ENCODE results near the gene PTTG1IP.

Gene PTTG1IP

DNA sequence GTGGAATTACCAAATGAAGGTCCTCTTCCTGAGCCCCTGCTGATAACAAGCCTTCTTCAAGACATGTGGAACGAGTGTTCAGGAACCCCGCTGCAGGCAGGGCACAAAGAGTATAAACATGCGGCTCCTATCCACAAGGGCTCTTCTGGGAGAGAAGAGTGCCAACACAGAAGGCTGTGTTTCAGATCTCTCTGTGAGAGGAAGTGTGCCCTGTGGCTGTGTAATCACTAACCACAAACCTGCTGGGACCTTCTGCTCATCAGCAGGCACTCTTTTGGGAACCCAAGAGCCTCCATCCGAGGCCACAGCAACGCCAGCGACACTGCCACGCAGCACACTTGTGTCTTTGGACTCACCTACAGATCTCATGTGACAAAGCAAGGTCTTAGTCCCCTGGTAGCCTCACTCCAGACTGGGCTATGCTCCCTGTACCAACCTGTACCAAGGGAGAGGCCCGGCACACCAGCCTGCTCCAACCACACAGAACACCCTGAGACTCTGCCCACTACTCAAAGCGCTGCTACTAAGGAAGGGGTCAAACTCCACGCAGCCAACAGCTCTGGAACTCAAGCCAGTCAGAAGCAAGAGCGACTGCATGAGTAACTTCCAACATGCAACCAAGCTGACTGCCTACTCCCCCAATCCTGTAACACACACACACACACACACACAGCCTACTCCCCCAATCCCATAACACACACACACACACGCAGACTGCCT, 7.8 kb downstream of the PTTG1IP start:
- no peak for DNase-seq (ENCODE audit: low spot score)

DNA sequence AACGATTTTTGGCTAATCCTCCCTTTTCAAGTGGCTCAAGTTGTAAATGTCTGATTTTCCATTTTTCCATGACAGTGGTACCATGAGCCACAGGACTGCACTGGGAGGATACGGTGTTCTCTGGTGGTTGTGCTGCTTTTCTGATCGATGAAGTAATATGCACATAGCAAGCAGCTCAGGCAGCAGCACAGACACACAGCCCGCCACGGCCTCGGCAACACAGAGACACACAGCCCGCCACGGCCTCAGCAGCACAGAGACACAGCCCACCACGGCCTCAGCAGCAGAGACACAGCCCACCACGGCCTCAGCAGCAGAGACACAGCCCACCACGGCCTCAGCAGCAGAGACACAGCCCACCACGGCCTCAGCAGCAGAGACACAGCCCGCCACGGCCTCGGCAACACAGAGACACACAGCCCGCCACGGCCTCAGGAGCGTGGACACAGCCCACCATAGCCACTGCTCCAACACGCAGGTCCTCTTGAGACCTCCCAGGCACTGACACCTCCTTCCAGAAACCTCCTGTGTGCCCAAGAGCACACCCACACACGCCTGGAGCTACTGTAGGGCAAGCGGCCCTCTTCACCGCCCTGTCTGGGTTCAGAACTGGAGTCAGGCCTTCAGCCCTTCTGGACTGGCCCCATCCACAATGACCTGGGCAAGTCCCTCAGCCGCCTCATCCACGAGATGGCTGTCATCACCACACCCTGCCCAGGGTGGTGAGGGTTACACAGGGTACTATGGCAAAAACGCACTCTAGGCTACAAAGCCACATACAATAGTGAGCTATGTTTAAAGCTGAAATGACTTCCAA, 10.4 kb downstream of the PTTG1IP start:
- no peak for DNase-seq (ENCODE audit: low spot score)

DNA sequence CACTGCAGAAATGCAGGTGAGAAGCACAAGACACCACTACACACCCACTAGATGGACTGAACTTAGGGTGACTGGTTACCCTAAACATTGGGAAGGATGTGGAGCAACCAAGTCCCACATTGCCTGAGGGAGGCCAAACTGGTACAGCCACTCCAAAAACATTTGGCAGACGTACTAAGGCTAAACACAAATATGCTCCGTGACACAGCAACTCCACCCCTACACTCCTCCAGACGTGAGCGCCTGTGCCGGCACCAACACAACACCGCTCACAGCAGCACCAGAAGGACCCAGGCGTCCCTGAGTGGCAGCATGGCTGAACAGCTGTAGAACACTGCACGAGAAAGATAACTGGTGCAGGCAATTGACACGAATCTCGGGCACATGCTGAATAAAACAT, 14.7 kb downstream of the PTTG1IP start:
- no peak for DNase-seq (ENCODE audit: low spot score)

DNA sequence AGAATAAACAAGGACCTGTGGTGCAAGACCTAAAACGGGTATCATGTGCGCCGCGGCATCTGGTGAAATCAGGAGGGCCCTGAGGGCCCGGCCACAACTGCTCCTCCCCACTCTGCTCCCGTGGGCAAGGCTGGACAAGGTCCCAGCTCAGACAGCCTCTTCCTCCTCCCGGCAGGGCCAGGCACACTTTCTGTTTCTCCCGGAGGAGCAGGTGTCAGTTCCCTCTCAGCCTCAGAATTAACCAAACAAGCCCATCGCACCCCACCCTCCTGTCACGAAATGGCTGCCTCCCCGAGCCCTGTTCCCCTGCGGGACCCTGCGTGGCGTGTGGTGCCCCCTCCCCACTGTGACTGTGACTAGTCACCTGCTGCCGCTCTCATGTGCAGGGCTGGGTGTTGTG, 15.2 kb downstream of the PTTG1IP start:
- no peak for DNase-seq (ENCODE audit: low spot score)

DNA sequence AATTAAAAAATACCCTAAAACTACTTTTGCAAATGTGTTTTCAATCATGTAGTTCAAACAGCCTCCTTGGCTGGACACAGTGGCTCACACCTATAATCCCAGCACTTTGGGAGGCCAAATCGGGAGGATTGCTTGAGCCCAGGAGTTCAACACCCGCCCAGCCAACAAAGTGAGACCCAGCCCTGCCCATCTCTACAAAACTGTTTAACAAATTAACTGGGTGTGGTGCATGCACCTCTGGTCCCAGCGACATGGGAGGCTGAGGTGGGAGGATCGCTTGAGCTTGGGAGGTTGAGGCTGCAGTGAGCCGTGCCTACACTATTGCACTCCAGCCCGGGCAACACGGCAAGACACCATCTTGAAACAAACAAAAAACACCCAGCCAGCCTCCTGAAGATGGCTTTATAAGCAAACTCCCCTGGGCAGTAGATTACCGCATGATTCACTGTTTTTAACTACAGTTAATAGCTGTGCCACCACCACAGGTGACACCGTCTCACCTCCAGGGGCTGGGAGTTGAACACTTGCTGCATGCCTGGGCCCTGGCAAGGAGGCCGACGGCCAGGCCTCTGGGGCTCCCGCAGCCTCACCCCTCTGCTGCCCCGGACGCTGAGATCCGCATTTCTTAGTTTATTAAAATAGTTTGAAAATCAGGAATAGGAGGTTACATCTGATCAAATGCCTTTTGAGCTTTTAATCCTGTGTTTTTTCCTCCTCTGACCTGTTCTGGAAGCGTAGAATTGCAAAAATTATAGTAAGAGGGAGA, 16.2 kb downstream of the PTTG1IP start:
- DNase-seq (ENCODE audit: low spot score): no peak

DNA sequence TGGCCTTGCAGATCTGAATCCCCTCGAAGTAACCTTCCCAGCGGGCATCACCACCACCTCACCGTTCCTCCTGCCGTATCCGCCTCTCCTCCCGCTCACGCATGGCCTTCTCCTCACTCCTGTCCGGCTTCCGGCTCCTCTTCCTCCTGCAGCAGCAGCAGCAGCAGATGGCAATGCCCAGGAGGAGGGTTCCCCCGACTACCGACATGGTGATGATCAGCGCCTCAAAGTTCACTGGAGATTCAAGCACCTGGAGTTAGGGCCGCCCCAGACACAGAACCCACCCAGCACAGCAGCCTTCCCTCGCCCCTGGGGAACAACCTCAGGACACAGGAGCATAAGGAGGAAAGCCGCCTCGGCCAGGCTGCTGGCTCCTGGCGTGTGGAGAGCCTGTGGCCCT, 17.4 kb downstream of the PTTG1IP start:
- DNase-seq (ENCODE audit: low spot score): no peak

DNA sequence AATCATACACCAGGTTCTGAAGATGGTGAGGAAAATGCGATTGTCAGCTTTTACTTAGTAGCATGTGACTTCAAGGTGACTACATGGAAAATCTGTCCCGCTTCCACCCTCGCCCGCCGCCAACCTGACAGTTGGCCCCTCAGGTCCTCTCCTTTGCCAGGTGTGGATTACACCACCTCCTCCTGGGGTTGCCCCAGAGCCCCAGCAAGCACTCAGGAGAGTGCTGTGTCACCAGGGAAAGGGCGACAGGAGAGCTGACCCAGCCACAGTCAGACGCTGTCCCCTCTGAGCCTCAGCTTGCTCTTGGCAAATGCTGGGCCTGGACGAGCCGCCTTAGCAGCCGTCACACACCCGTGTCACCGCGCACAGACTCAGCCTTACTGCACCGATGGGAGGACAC, 17.9 kb downstream of the PTTG1IP start:
- DNase-seq (ENCODE audit: low spot score): no peak

DNA sequence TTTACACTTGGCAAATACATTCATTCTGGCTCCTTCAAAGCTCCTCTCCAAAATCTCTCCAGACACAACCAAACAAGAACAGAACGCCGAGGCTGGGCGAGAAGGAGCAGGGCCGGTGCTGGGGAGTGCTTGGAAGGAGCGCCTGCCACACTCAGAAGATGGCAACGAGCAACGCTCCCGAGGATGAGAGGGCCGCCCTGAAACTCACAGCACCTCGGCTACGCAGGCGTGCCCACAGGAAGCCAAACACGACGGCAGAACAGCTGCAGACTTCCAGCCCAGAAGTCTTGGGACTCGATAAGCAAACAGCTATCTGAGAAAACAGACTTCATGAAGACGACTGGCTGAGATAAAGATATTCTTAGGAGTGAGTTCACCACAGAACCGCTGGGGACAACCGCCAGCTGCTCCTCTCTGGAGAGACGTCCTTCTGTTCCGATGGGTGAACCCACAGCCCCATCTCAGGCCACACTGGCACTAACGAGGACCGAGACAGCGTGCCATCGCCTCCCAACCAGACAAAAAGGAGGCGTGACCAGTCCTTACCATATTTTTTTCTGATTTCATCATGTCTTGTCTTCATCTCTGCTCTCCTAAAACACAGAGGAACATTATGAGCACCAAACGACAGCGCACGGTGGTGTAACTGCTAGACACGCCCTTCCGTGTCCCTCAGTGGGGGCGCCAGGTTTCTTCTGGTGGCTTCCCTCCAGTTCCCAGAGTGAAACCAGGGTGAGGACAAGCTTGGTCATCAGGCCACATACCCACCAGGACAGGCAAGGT, 18.6 kb downstream of the PTTG1IP start:
- DNase-seq (ENCODE audit: low spot score): no peak

DNA sequence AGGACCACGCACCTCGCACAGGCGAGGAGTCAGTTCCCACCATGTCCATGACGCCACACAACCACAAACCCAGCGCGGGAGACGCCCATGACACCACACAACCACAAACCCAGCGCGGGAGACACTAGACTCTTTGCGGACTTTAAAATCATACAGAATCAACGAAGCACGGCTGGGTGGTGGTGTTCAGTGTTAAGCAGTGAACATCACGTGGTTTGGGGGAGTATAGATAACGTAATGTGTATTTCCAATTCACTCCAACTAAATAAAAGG, 19.2 kb downstream of the PTTG1IP start:
- DNase-seq (ENCODE audit: low spot score): no peak

DNA sequence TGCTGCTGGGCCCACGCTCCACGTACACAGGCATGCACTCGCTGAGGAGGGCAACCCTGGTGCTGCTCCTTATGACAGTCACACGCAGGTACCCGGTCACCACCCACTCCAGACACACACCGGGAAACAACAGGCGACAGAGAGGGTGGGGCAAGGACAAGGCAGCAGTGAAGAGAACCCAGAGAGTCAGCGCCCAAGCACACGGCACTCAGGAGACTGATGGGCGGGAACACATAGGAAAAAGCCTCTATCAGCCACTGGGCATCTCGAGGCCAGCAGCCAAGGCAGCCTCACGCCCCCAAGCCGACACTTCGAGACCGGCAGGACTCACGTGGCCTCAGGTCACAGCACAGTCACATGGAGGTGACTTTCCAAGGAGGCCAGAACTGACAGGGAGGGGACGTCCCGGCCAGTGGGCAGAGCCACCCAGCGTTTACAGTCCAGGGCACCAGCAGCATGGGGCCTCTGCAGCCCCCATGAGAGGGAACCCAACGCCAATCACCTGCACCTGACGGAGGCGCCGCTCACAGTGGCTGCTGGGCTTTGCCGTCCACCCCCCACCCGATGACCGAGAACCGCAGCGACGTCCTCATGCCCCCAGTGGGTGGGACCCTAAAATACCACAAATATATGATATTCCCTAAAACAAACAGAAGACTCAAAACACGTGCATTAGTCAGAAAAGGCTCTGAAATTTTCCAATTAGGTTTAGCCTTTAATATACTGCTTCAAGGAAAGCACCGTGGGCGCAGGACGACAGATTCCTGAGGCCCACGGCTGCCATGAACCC, 19.7 kb downstream of the PTTG1IP start:
- DNase-seq (ENCODE audit: low spot score): no peak

DNA sequence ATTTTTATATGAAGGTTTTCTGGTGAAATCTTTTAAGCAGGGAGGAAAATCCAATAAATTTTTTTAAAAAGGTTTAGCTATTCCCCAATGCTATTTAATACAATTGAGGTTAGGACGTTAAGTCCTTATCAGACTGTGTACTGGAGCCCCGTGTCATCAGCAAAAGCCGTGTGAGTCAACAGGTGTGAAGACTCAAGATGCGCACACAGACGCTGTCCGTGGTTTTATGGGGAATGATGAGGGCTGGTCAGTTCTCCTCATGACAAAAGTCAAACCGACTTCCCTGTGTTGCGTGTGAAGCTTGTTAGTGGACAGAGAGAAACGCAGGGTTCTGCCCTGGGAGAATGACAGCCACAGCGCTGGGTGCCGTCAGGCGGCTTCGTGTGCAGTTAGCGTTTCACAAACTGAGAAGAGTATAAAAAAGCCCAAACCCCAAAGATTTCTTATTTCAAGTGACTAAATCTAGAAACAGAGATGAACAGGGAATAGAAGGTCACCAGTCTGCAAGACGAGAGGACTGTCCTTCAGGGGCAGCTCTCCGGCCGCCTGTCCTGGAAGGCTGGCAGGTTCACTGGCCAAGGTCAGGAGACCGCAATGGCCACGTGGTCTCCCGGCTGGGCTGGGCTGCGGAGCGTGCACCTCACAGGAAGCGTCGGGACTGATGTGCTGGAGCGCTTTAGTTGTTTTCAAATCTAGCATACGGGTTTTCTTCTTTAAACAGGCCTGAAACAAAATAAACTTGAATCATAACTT, 22.4 kb downstream of the PTTG1IP start:
- DNase-seq (ENCODE audit: low spot score): no peak

DNA sequence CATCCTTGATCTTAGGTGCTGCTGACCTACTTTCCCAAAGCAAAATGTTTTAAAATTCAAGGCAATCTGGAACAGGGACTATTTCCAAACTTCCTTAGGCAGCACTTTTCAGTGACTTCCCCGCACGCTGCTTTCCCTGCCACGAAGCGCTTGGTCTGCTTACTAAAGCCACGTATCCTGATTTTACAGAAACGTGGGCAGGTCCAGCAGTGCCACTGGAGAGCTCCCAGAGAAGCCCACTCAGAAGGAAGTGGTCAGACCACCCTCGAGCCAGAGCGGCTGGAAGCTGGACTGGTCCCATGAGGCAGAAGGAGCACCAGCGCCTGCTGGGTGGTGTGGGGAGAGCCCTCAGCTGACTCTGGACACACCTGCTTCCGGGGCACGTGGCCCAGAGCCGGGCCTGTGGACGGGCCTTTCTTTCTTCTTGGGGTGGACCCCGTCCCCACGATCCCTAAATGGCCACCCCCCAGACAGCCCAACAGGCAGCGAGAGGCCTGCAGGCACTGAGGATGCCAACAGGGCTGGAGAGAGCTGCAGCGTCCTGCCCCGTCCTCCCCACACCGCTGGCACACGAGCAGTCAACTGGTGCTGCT, 23.2 kb downstream of the PTTG1IP start:
- DNase-seq (ENCODE audit: low spot score): no peak

DNA sequence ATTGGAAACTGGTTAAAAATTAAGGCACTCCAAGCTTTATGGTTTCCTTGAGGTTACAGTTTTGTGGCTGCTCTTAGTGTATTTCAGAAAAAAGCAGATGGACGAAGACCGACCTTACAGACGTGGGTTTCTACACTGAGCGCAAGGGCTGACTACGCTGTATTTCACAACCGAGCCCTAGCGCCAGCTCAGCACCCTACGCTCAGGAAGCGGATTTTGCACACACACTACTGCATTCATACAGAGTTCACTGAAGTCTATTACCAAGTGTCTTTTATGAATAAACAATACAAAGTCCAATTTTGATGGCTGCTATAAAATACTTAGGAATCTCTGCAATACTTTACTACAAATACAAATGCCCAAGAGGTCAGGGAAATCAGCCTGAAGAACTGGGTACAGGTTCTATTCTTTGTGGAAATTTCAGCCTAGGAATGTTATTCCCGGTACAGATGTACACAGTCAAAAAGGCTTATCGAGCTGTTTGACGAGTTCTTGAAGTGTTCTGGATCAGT, 23.8 kb downstream of the PTTG1IP start:
- no peak for DNase-seq (ENCODE audit: low spot score)

DNA sequence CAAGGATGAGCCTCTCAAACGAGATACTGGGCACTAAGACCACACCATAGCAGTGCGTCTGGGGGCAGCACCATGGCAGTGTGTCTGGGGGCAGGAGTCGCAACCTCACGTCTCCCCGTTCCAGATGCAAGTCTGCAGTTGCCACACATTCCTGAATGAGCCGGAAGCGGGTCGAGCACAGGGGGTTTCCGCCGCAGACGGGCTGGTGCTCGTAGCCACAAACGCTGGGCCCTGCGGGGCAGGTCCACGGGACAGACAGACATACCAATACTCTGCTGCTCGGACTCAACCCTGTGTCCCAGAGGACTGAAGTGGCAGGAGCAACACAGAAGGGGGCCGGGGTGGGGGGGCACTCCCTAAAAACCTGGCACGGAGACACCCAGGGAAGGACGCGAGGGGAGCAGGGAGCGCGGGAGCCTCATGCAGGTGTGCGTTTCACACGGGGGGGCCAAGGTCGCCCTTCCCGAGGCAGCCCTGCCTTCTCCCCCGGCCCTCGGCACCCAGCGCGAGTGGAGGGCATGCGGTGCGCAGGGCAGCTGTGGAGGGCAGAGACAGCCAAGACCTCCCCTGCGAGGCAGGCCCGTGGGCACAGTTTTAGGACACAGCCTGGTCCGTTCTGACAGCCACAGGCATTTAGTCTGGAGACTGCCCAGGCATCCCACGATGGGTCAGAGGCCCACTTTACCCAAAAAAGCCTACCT, 24.5 kb downstream of the PTTG1IP start:
- DNase-seq (ENCODE audit: low spot score): no peak

DNA sequence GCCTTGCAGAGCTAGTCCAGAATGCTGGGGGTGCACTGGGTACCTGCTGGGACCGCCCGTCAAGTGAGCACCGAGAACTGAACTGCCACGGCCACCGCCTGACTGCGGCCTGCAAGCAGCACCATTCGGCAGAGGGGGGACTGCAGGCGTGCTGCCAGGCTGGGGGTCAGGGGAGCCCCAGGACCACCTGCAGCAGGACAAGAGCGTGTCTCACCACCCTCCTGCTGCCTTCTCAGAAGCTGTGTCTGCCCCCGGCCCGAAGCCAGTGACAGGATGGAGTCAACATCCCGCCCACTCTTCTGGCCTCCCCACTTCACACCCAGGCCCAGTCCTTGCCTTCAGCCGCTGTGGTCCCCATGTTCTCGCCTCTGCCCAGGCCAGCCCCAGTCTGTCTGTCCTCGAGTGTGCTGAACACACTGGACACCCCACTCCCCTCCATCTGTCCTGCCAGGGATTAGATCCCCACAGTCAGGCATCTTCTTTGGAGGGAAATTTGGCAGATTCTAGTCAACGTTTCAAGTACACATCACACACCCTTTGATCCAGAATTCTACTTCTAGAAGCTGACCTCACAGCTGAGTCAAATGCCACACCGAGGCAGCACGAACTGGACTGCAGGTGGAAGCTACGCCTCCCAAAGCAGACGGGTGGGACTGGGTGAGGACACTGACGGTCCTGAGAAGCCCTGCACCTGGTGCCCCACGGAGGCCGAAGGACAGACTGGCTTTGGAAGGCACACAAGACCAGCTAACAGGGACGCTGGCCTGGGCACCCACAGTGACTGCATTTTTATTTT, 26.0 kb downstream of the PTTG1IP start:
- DNase-seq (ENCODE audit: low spot score): no peak

DNA sequence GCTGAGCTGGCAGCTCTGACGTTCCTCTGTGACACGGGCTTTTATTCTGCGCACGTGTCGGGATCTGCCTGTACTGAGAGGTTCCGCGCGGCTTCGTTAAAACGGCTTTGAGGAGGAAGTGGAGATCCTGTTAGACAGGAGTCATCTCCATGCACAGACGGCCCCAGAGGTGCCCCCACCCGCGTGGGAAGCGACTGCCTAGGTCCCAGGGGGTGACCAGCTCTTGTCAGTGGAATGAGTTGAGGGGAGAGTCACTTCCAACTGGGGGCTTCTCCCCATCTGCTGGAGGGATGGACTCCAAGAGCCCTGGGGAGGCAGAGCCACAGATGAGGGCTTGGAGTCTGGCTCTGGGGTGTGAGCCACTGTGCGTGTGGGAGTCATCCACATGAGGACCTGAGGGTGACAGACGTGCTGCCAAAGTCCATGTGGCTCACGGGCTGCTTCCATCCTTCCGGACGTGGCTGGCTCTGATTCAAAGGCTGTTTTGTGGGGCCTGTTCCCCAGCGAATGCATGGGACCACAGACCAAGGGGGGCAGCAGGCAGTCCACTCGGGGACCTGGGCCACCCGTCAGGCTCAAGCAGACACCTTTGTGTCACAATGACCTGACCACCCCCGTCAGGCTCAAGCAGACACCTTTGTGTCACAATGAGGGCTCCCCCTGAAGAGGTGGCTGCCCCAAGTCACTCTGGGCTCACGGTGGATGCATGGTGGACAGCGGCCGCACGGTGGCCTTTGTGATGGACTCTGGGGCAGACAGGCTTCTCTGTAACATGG, 26.8 kb downstream of the PTTG1IP start:
- no peak for DNase-seq (ENCODE audit: low spot score)

DNA sequence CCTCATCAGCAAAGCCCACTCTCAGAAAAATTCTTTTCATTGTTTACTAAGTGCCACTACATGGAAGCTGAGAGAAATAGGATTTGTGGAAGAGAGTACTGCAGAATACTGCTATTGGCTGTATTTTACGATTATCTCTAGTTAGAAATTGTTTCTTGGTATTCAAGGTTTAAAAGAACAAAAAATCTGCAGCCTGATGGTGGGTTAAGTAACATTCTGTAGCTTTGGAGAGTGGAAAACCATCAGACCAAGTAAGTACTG, 27.3 kb downstream of the PTTG1IP start:
- no peak for DNase-seq (ENCODE audit: low spot score)
